ENCODE data around the gene MRPL14.

Gene MRPL14

DNA sequence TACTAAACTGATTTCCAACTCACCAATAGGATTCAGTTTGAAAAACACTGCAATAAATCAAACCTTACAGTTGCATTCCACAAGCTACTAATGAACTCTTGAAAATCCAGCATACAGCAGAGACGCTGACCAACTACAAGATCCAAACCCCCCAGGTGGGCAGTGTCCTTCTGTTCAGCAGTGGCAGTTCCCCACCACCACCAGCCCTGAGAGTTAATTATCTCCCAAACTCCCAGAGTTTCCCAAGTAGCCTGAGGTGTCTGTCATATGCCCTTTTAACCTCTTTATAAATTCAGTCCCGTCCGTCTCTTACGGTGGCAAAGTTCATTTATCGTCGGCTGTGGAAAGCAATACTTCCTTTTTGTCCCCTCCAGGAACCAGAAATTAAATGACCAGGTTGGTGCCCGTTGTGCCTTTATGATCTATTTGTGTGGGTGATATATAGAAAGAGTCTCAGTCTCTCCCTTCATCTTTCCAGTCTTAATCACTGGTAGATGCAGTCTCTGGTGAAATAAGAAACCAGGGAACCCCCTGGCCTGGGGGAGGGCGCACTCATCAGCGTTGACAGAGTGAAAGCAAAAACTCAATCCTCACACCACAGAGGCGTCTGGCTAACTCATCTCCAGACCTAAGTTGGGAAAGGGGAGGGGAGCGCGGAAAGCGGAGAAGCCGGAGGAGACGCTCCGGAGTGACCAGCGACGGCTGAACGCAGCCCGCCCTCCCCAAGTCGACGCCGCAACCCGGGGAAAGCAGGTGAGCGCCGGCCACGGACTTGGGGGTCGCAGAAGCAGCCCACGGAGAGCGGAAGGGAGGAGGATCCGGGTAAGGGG lies 717 bp downstream of the MRPL14 start:
- peak; percentile 87 for DNase-seq (ENCODE audit: low read depth, low spot score)

DNA sequence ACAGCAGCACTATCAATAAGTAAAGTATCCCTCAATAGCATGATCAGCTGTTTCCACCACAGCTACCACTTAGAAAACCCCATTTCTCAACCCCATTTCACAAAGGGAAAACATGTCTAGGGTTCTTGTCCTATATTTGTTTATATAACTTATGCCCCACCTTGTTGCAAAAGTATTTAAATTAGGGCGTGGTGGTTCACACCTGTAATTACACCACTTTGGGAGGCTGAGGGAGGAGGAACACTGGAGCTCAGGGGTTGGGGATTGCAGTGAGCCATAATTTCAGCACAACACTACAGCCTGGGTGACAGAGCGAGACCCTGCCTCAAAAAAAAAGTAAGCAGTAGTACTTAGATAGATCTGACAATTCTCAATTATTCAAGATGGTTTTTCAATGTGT lies 3.7 kb downstream of the MRPL14 start:
- DNase-seq (ENCODE audit: low read depth, low spot score): no peak

DNA sequence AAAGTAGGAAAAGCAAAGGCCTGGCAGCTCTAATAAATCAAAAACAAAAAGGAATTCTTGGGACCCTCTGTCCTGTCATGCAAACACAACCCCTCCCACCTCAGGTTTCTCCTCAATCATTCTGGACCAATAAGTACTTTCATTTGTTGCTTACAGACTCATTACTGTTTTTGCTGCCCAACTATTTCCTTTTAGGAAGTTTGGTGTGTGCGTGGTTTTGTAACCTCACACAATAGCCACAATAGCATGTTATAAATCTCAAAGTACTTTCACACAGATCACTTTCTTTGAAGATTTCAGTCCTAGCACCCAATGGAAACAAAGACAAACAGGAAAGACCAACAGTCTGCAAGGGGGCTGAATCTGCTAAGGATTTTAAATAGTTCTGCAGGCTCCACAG lies 4.5 kb downstream of the MRPL14 start:
- no peak for DNase-seq (ENCODE audit: low read depth, low spot score)

DNA sequence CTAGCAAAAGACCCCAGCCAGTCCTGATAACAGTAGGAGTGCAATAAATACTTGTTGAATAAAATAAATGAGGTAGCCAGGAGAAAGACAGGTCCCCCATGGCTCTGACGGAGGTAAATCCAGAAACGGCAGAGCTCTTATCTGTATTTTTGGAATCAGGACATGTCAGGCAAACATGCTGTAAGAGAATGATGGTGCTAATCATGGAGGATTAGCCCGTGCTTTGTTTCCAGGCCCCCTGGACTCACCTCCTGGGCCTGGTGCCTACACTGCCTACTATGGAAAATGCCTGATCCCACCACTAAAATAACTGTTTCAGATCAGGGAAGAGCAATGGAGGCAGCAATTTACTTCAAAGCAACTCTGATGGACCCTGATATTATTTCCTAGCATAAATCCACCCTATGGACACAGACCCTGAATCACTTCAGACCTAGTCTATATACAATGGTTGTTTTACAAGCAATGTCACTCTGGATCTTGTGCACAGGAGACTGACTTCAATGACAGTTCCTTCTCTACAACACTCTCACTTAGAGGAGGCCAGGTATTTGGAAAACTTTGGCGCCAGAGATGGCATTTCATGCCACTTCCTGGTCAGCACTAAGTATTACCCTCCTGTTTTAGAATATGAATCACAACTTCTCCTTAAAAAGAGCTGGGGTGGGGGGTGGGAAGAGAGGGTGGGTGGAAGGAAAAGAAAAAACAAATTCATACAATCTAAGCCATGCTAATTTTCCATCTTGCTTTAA lies 6.4 kb downstream of the MRPL14 start:
- DNase-seq (ENCODE audit: low read depth, low spot score): peak; percentile 53

DNA sequence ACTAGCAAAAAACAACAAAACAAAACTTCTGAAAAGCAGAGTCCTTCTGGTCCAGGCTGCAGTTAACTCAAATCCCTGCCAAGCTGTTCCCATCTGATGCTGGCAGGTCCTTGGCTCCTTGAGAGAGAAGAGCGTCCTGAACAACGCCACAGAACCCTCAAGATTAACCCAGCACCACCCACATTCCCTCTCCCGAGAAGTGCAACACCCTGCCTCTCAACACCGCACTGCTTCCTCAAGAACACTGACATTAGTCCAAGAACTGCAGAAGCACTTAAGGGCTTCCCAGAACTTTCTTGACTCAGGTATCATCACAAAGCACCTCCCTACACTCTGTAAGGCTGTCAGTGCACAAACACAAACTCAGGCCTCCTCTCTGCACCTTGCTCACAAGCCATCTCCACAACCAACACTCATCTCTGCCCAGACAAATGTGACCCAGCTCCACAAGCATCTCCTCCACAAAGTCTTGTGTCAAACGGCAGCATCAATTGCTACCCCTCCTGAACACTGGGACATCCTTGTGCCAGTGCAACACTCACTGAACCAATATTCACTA lies 7.5 kb downstream of the MRPL14 start:
- DNase-seq (ENCODE audit: low read depth, low spot score): no peak

DNA sequence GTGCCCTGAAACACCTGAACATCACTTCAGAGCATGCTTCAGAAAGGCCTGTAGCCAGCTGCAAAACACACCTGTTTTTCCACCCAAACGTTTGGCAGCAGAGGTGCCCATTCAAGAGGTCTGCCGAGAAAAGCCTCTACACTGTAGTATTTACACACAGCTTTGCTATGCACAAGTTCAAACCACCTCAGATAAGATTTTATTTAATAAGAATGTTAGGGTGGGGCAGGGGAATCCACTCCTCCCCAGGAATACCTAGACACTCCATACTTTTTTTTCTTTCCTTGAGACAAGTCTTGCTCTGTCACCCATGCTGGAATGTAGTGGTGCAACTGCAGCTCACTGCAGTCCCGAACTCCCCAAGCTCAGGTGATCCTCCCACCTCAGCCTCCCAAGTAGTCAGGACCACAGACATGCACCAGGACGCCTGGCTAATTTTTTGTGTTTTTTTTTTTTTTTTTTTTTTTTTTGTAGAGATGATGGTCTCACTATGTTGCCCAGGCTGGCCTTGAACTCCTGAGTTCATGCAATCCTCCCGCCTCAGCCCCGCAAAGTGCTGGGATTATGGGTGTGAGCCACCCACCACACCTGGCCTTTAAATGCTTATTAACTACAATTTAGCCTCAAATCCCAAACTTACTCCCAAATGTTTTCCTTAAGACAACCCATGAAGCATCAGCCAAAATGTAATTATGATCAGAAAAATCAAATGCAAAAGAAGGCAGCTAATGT lies 9.7 kb downstream of the MRPL14 start:
- no peak for DNase-seq (ENCODE audit: low read depth, low spot score)

DNA sequence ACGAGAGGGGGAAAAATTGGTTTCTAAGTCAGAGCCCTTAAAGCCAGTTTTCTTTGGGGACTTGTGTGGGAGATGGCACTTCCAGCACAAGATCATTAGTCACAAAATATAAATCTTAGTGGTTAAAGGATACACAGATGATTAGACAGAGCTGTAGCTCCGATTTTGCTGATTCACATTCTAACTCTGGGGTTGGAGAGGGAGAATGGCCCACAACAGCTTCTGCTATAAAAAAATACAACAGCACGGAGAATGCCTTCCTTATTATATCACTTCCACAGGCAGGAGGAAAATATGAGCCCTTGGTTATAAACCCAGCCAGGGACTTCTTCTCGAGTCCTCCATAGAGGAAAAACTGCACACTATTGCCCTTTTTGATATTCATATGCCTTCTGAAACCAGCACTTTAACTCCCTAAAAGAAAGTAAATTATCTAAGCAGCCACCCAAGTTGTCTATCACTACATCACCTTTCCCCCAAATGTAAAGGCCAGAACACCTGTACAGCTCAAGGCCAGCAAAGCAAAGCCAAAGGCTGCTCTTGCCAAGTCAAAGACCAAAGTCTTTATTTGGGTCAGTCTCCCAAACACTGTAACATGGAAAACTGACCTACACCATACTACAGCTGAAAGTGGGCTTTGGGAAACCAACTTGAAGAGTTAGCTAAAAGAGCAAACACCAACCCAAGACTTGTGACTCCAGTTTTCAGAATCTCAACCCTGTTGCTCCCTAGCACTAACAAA lies 10.4 kb downstream of the MRPL14 start:
- no peak for DNase-seq (ENCODE audit: low read depth, low spot score)

DNA sequence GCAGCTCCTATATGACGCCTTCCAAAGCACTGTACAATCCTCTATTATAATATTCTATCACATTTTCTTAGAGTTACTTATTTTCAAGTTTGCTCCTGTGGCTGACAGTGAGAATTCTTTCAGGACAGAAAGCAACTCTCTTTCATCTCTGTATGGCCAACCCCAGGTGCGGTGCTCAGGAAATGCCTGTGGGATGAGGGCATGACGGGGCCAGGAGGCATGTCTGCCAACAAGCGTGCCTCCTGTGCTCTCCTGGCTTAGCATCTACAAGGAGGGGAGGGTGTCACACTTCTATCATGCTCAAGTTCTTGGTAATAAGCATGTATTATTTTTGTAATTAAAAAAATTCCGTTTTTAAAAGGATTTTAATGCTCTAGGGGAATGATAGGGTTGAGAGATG lies 11.4 kb downstream of the MRPL14 start:
- no peak for DNase-seq (ENCODE audit: low read depth, low spot score)

DNA sequence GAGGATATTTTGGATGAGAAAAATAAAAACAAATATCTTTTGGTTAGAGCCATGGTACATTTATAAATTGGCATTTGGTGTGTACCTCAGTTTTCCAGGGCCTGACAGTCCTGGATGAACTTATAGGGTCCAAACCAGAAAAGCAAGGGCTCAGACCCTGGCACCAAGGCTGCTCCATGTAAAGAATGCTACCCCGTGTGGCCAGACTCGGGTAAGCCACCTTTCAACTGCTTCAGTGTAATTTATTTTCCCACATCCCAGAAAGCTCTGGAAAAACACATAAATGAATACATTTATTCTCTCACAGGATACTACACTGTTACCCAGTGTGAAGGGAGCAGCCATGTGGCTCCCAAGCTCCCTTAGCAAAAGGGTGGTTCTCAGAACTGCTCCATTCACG lies 13.8 kb downstream of the MRPL14 start:
- DNase-seq (ENCODE audit: low read depth, low spot score): no peak

DNA sequence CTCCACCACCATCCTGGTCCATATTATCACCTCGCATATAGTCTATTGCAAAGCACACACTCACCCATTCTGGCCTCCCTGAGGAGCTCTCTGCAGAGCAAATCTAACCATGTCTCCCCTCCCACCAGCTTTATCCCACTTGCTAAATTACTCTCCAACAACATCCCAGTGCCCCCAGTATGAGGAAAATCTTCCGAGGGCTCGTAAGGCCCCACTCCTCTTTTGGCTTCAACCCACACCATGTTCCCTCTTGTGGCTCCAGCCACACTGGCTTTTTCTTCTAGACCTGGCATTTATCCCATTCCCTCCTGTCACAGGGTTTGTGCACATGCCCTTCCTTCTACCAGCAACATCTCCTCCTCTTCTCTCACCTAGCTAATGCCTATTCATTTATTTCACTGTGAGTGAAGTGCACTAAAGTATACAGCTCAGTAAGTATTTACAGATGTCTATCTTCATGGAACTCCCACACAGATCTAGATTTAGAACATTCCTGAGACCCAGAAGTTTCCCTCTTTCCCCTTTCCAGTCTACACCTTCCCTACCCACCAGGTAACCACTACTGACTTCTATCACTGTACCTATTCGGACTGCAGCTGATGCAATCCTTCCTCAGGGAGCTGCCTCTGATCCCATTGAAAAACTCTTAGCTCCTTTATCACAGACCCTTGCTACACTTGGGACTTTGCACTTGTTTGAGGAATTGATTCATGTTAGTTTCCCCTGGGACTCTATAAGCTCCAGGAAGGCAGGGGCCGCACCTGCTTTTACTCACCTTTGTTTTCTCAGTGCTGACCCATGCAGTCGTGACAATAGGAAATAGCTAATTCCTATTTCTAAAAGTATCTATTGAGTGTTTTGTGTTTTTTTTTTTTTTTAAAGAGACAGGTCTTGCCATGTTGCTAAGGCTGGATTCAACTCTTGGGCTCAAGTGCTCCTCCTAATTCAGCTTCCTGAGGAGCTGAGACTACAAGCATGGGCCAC lies 15.5 kb downstream of the MRPL14 start:
- DNase-seq (ENCODE audit: low read depth, low spot score): no peak

DNA sequence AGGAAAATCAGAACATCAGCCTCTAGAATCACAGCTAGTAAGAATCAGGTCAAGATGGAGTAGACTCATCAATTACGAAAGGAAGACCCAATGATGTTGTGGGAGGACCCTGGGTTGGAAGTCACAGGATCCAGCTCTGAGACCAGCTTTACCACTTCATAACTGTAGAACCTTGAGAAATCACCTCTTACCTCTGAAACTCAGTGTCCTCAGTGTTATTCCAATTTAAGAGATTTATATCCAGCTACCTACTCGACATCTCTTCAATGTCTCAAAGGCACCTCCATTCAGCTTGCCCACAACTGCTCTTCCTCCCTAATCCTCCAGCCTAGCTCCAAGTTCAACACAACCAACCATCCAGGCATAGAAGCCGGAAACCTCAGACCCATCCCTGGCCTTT lies 16.3 kb downstream of the MRPL14 start:
- no peak for DNase-seq (ENCODE audit: low read depth, low spot score)

DNA sequence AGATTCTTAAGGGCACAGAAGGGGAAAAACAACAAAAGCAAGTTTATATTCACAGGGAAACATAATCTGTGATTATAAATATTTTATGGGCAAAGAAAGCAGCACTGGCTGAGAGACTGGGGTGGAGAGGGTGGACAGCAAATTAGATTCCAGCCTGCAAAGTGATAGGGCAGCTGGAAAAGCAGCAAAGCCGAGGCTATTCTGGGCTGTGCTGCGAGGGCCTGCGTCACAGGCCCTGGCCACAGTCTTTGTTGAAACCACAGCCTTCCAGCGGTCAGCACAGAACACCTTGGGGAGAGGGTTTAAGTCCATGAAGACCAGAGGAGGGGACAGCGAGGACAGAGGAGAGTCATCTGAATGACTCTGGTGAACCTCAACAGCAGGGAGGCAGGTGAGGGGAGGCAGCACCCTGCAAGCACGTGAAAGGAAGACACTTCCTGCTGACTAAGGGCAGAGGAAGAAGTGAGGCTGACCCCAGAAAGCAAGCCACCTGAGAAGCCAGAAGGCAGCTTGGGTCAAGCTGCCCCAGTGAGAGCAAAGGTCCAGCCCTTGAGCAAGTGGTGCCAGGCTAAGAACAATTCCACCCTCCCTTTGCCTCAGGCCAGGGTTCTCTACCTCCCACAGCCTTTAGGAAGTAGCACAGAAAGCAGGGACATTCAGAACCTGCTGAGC lies 17.1 kb downstream of the MRPL14 start:
- no peak for DNase-seq (ENCODE audit: low read depth, low spot score)

DNA sequence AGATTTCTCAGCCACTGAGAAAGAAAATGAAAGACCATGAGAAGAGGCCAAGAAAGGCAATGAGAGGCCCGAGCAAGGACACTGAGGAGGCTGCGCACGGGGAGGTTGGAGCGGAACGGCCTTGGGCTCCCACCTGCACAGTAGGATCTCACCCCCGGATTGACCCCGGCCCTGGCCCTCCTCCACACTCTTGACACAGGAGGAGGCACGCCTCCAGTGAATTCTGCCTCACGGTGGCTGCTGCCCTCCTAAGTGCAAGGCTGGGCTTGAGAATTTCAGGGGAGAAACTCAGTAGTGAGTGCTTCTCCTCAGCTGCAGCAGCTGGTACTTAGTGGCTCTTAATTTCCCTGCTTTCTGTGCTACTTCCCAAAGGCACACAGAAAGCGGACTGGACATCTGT lies 18.0 kb downstream of the MRPL14 start:
- DNase-seq (ENCODE audit: low read depth, low spot score): no peak

DNA sequence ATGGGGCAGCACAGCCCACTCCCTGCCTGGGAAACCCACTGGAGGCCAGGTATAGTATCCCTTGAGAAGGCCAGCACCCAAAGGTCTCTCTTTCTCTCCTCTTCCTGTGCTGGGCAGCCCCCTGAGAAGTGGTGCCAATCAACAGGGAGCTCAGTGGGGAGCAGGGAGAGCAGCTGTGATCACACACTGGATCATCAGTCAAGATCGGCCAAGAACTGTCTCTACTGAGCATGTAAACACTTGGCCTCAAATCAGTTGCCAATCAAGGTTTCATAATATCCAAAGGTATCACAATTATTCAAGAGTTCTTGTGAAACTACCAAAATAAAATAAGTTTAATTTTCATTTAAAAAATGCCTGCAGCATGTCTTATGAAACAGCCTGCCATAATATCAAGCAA lies 18.8 kb downstream of the MRPL14 start:
- no peak for DNase-seq (ENCODE audit: low read depth, low spot score)

DNA sequence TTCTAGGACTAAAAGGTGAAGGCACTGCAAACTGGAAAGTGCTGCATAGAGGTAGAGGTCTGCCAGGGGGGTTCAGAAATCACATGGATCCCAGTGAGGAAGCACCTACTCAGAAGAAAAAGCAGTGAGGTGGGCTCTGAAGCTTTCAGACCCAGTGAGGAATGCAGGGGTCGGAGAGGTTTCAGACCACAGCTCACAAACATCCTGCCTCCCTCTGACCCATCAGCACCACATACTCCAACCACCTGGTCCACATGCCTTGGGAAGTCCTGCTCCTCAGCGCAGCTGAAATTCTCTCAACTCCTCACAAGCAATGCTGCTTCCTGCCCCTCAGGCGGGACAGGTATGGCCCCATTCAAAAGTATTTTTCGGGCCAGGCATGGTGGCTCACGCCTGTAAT lies 20.2 kb downstream of the MRPL14 start:
- DNase-seq (ENCODE audit: low read depth, low spot score): no peak

DNA sequence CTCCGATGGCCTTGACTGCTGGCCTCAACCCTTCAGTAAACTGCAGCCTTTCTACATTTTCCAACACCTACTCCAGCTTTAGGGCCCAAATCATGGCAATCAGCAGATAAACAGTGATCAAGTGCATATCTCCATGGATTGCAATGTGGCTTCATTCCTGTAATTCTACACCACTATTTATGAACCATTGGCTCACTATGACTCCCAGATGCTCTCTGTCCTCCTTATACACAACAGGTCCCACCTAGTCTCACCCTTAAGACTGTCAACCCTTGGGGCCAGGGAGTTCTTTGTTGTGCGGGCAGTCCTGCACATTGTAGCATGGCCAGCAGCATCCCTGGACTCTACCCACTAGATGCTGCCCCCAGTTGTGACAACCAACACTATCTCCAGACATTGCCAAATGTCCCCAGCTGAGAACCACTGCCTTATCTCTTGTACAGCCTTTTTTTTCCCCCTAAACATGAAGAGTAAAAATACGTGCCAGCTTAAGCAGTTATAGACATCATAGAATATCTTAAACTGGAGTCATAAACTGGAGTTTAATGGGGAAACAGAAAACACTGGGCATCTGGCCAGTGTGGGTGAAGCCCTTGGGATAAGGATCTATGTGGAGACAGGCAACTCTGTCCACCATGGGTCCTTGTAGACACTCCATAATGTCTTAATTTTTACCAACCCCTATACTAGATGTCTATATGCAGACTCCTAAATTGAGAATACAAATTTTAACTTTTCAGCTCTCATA lies 21.1 kb downstream of the MRPL14 start:
- DNase-seq (ENCODE audit: low read depth, low spot score): no peak

DNA sequence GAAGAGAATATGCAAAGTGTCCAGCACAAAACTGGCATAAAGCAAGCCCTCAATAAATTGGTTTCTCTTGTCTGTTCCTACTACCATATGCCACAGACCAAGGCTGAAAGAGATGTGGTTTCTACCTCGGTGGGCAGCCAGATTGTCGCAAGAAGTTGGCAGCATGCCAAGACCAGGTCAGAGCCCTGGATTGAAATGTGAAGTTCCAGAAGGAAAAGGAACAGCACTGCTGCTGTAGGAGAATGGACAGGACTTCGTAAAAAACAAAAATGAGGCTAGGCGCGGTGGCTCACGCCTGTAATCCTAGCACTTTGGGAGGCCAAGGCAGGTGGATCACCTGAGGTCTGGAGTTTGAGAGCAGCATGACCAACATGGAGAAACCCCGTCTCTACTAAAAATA lies 22.1 kb downstream of the MRPL14 start:
- DNase-seq (ENCODE audit: low read depth, low spot score): no peak

DNA sequence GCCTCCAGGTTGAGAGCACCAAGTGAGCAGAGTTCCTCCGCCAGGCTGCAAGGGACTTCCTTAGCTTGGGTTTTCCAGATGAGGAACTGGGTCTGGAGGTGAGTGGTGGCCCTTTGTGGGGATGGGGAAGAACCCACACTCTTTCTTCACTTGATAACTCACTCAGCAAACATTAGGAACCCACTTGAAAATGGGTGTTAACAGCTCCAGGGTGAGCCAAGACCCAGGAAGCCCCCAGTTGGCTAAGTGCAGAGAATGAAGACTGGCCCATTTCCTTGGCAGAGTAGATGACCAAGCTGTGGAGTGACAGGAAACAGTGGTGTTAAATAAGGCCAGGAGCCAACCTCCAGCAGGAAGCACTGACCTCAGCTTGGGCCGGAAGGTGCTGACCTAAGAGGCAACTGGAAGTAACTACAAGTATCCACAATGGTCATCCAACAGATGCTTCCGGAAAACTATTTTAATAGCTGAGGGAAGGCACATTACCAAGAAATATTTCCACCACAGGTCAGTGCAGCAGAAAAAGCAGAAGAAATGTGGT lies 22.7 kb downstream of the MRPL14 start:
- no peak for DNase-seq (ENCODE audit: low read depth, low spot score)

DNA sequence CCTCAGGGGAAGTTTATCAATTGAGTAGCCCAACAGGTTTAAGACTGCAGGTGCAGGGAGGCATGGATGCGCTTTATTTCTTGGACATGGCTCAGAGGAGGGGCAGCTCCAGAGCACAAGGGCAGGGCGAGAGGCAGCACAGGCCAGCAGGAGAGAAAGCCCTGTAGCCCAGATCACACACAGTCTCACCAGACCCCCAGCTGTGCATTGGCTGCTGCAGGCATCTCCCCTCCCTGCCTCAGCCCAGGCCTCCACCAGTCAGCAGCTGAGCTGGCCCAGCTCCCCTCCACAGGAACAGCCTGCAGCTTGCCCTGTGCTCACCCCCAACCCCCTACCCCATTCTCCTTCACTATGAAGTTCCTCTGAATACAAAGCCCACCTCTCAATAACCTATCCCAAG lies 24.7 kb downstream of the MRPL14 start:
- peak; percentile 62 for DNase-seq (ENCODE audit: low read depth, low spot score)
